Neuronal stem cell (in vitro differentiated cells): ENCODE results near the gene SCAMP2.

ENCODE experiments used
- DNase-seq: peaks from one replicate; pipeline ENCODE4 v3.0.0-alpha.2; 2013; ENCODE audit warnings: low spot score
- H2AFZ ChIP-seq: one replicate; pipeline ENCODE4 v1.6.1; 2013; ENCODE audit warnings: mild to moderate bottlenecking, low read length, inconsistent platforms
- H2AK5ac ChIP-seq: 2 replicates; pipeline ENCODE4 v1.6.1; 2013; ENCODE audit warnings: low read depth, mild to moderate bottlenecking, inconsistent platforms, low read length, moderate library complexity, mixed read lengths
- H2BK120ac ChIP-seq: 2 replicates; pipeline ENCODE4 v1.6.1; 2013; ENCODE audit warnings: low read depth, mild to moderate bottlenecking, inconsistent platforms, low read length, moderate library complexity, mixed read lengths
- H2BK12ac ChIP-seq: one replicate; pipeline ENCODE4 v1.6.1; 2013; ENCODE audit warnings: low read length, inconsistent platforms
- H2BK15ac ChIP-seq: 2 replicates; pipeline ENCODE4 v1.6.1; 2013; ENCODE audit warnings: mild to moderate bottlenecking, low read length, inconsistent platforms, mixed read lengths
- H2BK5ac ChIP-seq: one replicate; pipeline ENCODE4 v1.6.1; 2013; ENCODE audit warnings: inconsistent platforms, mild to moderate bottlenecking, low read length, moderate library complexity
- H3K14ac ChIP-seq: one replicate; pipeline ENCODE4 v1.6.1; 2013; ENCODE audit warnings: low read length, inconsistent platforms
- H3K18ac ChIP-seq: 2 replicates; pipeline ENCODE4 v1.6.1; 2013; ENCODE audit warnings: low read length, inconsistent platforms
- H3K23ac ChIP-seq: 2 replicates; pipeline ENCODE4 v1.6.1; 2013; ENCODE audit warnings: low read depth, mild to moderate bottlenecking, mixed read lengths, low read length, inconsistent platforms; ENCODE audit not compliant: poor library complexity
- H3K27ac ChIP-seq: replicated peaks from 3 replicates; pipeline ENCODE4 v1.5.1; 2013; ENCODE audit warnings: low read length, inconsistent platforms
- H3K27me3 ChIP-seq, 3 experiments: 2 replicates each; pipeline ENCODE4 v1.6.1; 2013; ENCODE audit warnings: low read length in 3 of 3, mild to moderate bottlenecking in 2 of 3, inconsistent platforms in 1 of 3, low read depth in 1 of 3, mixed read lengths in 1 of 3, moderate library complexity in 1 of 3; ENCODE audit not compliant: control insufficient read depth in 3 of 3, insufficient read depth in 3 of 3
- H3K36me3 ChIP-seq, 2 donors: replicated peaks in 1 of 2; 2 replicates each; pipeline ENCODE4 v1.6.1; 2013; ENCODE audit warnings: low read length in 2 of 2; ENCODE audit not compliant: control insufficient read depth in 2 of 2, insufficient read depth in 2 of 2
- H3K4ac ChIP-seq: 2 replicates; pipeline ENCODE4 v1.6.1; 2013; ENCODE audit warnings: inconsistent platforms, mild to moderate bottlenecking, low read length, moderate library complexity
- H3K4me1 ChIP-seq, 2 donors: 1 replicate in 1 of 2; 2 replicates in 1 of 2; pipeline ENCODE4 v1.6.1; 2013; ENCODE audit warnings: low read length in 2 of 2, low read depth in 1 of 2; ENCODE audit not compliant: control insufficient read depth in 2 of 2, insufficient read depth in 1 of 2
- H3K4me2 ChIP-seq: one replicate; pipeline ENCODE4 v1.6.1; 2013; ENCODE audit warnings: mild to moderate bottlenecking, low read length, inconsistent platforms; ENCODE audit not compliant: insufficient read depth, poor library complexity, severe bottlenecking
- H3K4me3 ChIP-seq, 2 donors: 2 replicates each; pipeline ENCODE4 v1.5.1; 2013; ENCODE audit warnings: low read length in 2 of 2, mild to moderate bottlenecking in 2 of 2, inconsistent platforms in 1 of 2, moderate library complexity in 1 of 2
- H3K79me1 ChIP-seq: one replicate; pipeline ENCODE4 v1.6.1; 2013; ENCODE audit warnings: low read depth, mild to moderate bottlenecking, inconsistent platforms, low read length, moderate library complexity
- H3K9ac ChIP-seq: one replicate; pipeline ENCODE4 v1.6.1; 2013; ENCODE audit warnings: mild to moderate bottlenecking, low read depth, low read length, inconsistent platforms; ENCODE audit not compliant: poor library complexity
- H3K9me3 ChIP-seq, 2 donors: replicated peaks in 1 of 2; 2 replicates each; pipeline versions ENCODE3 to v1.6.1; 2013; ENCODE audit warnings: low read length in 2 of 2, mild to moderate bottlenecking in 2 of 2, inconsistent platforms in 1 of 2, low read depth in 1 of 2, mixed read lengths in 1 of 2, moderate library complexity in 1 of 2; ENCODE audit not compliant: control insufficient read depth in 2 of 2, insufficient read depth in 1 of 2
- H4K8ac ChIP-seq: one replicate; pipeline ENCODE4 v1.6.1; 2013; ENCODE audit warnings: low read depth, mild to moderate bottlenecking, inconsistent platforms, low read length, moderate library complexity
- H4K91ac ChIP-seq: one replicate; pipeline ENCODE4 v1.6.1; 2013; ENCODE audit warnings: low read length, low read depth, mild to moderate bottlenecking, inconsistent platforms; ENCODE audit not compliant: poor library complexity
- WGBS, 2 donors: extraction: QIAGEN DNeasy Blood & Tissue Kit; methylation state at CpG; one replicate each; pipeline ENCODE4 v1.1.7; 2013; ENCODE audit warnings: missing lambda C conversion rate in 2 of 2, mixed read lengths in 1 of 2; ENCODE audit not compliant: insufficient read length in 2 of 2, insufficient replicate concordance in 1 of 2; ENCODE audit errors: extremely low coverage in 2 of 2; 5-methylcytosine and 5-hydroxymethylcytosine counted together

Gene SCAMP2

DNA sequence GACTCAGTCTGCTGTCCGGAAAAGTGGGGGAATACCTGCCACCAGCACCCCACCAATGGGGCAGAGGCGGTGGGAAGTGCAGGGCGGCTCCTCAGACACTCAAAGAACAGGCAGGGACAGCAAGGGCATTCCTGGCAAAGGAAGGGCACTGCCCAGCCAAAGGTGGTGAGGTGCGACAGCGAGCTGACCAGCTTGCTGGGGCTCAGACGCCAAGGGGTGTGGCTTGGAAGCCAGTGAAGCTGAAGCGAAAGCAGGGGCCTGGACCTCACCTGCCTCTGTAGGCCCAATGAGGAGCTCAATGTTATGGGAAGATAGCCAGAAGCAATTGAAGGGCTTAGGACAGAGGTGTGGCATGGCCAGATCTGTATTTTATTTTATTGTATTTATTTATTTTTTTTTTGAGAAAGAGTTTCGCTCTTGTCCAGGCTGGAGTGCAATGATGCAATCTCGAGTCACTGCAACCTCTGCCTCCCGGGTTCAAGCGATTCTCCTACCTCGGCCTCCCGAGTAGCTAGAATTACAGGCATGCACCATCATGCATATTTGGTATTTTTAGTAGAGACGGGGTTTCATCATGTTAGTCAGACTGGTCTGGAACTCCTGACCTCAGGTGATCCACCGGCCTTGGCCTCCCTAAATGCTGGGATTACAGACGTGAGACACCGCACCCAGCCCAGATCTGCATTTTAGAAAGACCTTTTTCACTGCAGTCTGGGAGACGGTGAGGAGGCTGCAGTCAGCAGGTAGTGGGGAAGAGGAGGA, 64.9 kb downstream of the SCAMP2 start:
- Histone ChIP-seq H2AFZ (no peak overlapping the region), H2BK5ac (no peak overlapping the region), H3K18ac (peak overlapping the region; percentile 8), H3K27ac (no peak overlapping the region), H2BK120ac (no peak overlapping the region), H4K8ac (no peak overlapping the region), H3K27me3 (no peaks in the 10 kb centered on the region), H3K4ac (no peak overlapping the region), H3K14ac (peak overlapping the region; percentile 21), H2AK5ac (no peak overlapping the region), H4K91ac (no peak overlapping the region), H3K79me1 (no peaks in the 10 kb centered on the region), H3K36me3 (peaks cover 10 to 16% of the 10 kb centered on the region in 2 donors), H3K23ac (no peak overlapping the region), H2BK15ac (no peak overlapping the region), H3K9me3 (no peaks in the 10 kb centered on the region), H3K4me1 (peaks cover 0 to 4% of the 10 kb centered on the region in 2 donors), H3K4me3 (no peak overlapping the region), H3K9ac (no peak overlapping the region), H3K4me2 (no peak overlapping the region), H2BK12ac (no peak overlapping the region)
- WGBS, 2 donors = no CpG with 5 or more reads among the region's 18 CpGs
- DNase-seq = no peak

DNA sequence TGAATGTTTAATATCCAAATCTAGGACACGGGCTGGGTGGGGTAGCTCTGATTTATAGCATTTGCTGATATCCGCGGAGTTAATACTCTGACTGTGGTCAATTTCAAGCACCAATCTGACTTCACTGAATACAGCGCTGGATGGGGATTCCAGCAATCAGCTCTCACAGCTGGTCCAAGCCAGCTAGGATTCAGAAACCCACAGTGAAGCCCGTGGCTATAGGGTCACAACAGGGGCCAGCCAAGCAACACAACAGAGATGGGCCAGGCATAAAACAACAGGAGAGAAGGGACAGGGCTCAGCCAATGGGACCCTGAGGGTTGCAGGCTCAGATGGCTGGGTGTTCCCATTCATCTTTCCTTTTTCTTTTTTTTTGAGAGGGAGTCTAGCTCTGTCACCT, 65.9 kb downstream of the SCAMP2 start:
- H3K18ac ChIP-seq = no peak overlapping the region
- no peak overlapping the region for H3K4ac ChIP-seq
- no peaks in the 10 kb centered on the region for H3K27me3 ChIP-seq
- H2BK15ac ChIP-seq = no peak overlapping the region
- no peak overlapping the region for H4K8ac ChIP-seq
- no peak overlapping the region for H3K23ac ChIP-seq
- no peak overlapping the region for H3K27ac ChIP-seq
- no peak overlapping the region for H3K4me2 ChIP-seq
- H3K4me1 ChIP-seq = peaks cover 0 to 4% of the 10 kb centered on the region in 2 donors
- DNase-seq = no peak
- no peak overlapping the region for H3K4me3 ChIP-seq
- whole genome bisulfite sequencing, 2 donors = no CpG with 5 or more reads among the region's 5 CpGs
- H3K79me1 ChIP-seq = peaks cover 3% of the 10 kb centered on the region
- H2AK5ac ChIP-seq = no peak overlapping the region
- no peak overlapping the region for H2BK5ac ChIP-seq
- no peak overlapping the region for H2BK12ac ChIP-seq
- no peak overlapping the region for H4K91ac ChIP-seq
- H3K9ac ChIP-seq = no peak overlapping the region
- H3K14ac ChIP-seq = no peak overlapping the region
- no peak overlapping the region for H2AFZ ChIP-seq
- H3K9me3 ChIP-seq = no peaks in the 10 kb centered on the region
- H3K36me3 ChIP-seq = peaks cover 16 to 26% of the 10 kb centered on the region in 2 donors
- H2BK120ac ChIP-seq = no peak overlapping the region

DNA sequence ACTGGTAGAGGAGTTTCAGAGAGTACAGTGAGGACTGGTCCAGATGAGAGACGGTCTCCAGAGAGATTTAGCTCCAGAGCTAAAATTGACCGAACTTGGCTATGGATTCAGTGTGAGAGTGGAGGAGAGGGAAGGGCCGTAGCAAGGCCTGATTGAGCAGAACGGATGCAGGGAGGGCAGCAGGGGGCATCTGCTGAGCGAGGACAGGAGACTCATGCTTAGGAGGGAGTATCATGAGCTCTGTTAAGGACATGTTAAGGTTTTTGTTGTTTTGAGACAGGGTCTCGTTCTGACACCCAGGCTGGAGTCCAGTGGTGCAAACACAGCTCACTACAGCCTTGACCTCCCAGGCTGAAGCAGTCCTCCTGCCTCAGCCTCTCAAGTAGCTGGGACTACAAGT, 68.2 kb downstream of the SCAMP2 start:
- H4K91ac ChIP-seq = no peak overlapping the region
- no peak overlapping the region for H2BK12ac ChIP-seq
- no peak overlapping the region for H2AFZ ChIP-seq
- H3K18ac ChIP-seq = no peak overlapping the region
- no peak overlapping the region for H2BK120ac ChIP-seq
- no peaks in the 10 kb centered on the region for H3K27me3 ChIP-seq
- H3K14ac ChIP-seq = no peak overlapping the region
- H3K79me1 ChIP-seq = peaks cover 4% of the 10 kb centered on the region
- H3K4me3 ChIP-seq = no peak overlapping the region
- no peak overlapping the region for H2BK15ac ChIP-seq
- H3K4me1 ChIP-seq = peaks cover 0 to 4% of the 10 kb centered on the region in 2 donors
- H3K4me2 ChIP-seq = no peak overlapping the region
- H3K23ac ChIP-seq = no peak overlapping the region
- no peak overlapping the region for H3K4ac ChIP-seq
- no CpG with 5 or more reads among the region's 6 CpGs for WGBS, 2 donors
- H3K9ac ChIP-seq = no peak overlapping the region
- no peak overlapping the region for H3K27ac ChIP-seq
- H4K8ac ChIP-seq = no peak overlapping the region
- H2BK5ac ChIP-seq = no peak overlapping the region
- H3K36me3 ChIP-seq = peaks cover 34 to 50% of the 10 kb centered on the region in 2 donors
- DNase-seq = no peak
- H3K9me3 ChIP-seq = no peaks in the 10 kb centered on the region
- H2AK5ac ChIP-seq = no peak overlapping the region

DNA sequence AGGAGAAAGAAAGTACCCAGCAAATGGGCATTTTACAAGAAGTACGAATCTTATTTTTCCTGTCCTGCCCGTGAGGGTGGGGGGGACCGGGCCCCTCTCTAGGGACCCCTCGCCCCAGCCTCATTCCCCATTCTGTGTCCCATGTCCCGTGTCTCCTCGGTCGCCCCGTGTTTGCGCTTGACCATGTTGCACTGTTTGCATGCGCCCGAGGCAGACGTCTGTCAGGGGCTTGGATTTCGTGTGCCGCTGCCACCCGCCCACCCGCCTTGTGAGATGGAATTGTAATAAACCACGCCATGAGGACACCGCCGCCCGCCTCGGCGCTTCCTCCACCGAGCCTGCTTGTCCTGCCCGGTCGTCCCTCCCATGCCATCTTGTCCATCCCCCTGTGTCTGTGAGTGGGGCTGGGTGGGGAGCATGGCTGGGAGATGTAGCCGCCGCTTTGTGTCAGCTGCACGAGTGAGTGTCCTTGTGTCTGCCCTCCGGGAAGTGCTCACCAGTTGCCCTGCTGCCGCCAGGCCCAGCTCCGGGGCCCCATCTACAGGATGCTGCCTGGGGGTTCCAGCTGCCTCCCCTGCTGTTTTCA, 70.2 kb downstream of the SCAMP2 start:
- H4K91ac ChIP-seq = no peak overlapping the region
- no peaks in the 10 kb centered on the region for H3K27me3 ChIP-seq
- H3K9me3 ChIP-seq = no peaks in the 10 kb centered on the region
- no peaks in the 10 kb centered on the region for H3K4me1 ChIP-seq
- no peak overlapping the region for H3K23ac ChIP-seq
- no CpG with 5 or more reads among the region's 31 CpGs for WGBS, 2 donors
- no peak overlapping the region for H2AFZ ChIP-seq
- H2BK5ac ChIP-seq = peak overlapping the region; percentile 39
- no peak overlapping the region for H2BK120ac ChIP-seq
- no peak overlapping the region for H2BK15ac ChIP-seq
- no peak overlapping the region for H3K27ac ChIP-seq
- no peak overlapping the region for H3K9ac ChIP-seq
- H3K18ac ChIP-seq = no peak overlapping the region
- no peak overlapping the region for H3K4me3 ChIP-seq
- H2AK5ac ChIP-seq = no peak overlapping the region
- no peak overlapping the region for H2BK12ac ChIP-seq
- H3K4ac ChIP-seq = no peak overlapping the region
- no peak overlapping the region for H3K4me2 ChIP-seq
- no peak overlapping the region for H4K8ac ChIP-seq
- no peak overlapping the region for H3K14ac ChIP-seq
- H3K36me3 ChIP-seq = peaks cover 48 to 69% of the 10 kb centered on the region in 2 donors
- DNase-seq = no peak
- peaks cover 10% of the 10 kb centered on the region for H3K79me1 ChIP-seq
